ENCODE results near the gene PDCD6IP. TPM values are rescaled to one million over a fixed set of nuclear protein-coding genes. Genes with fewer than 3 reads are reported as not detected.

PDCD6IP gene
- total RNA-seq, 3 donors from 2014 or later, result 152 to 242 (median 204) TPM

- no peaks in the 10 kb centered on the region for H3K9me3 ChIP-seq
- no peak for DNase-seq (ENCODE audit: low spot score in 2 of 2)
- no peaks in the 10 kb centered on the region for H3K27me3 ChIP-seq
- no peaks in the 10 kb centered on the region for H3K36me3 ChIP-seq
- no peaks in the 10 kb centered on the region for H3K4me1 ChIP-seq
- TF ChIP-seq POLR2AphosphoS5 (IDR thresholded peaks at IDR 0.05) (no peak), CTCF (IDR thresholded peaks at IDR 0.05) (no peak), POLR2A (IDR thresholded peaks at IDR 0.05) (no peak)
- no peak overlapping the region for H3K27ac ChIP-seq
- intact Hi-C loops (cut with DNase I; ENCODE audit: low total_unique reads), result no loop called here
- no peak overlapping the region for H3K4me3 ChIP-seq
Measured at GRCh38 chr3:33887478-33887877, 89.0 kb downstream of the PDCD6IP start.

DNA sequence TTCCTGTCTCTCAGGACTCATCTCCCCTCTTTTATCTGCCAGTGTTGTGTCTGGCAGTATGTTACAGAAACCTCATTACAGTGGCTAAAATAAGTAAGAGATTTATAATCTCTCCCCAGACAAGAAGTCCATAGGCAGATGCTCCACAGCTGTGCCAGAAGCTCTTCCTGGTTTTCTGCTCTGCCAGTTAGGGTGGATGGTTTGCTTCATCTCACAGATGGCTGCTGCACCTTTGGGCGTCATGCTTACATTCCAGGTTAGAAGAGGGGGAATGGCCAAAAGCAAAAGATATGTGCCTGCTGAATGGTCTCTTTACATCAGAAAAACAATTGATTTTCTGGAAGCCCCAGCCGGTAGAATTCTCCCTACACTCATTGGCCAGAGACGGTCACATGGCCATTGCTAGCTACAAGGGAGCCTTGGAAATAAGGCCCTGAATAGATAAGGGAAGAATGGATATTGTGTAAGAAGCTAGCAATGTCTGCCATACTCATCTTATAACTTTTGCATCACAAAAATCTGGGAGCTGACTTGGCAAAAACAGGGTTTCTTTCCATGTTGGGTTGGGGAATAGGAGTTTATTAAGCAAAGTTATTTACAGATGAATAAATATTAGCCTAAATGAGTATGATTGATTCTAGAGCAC is 91.1 kb downstream of the PDCD6IP start:
- TF ChIP-seq POLR2AphosphoS5 (IDR thresholded peaks at IDR 0.05) (no peak), CTCF (IDR thresholded peaks at IDR 0.05) (no peak)
- Histone ChIP-seq H3K4me3 (no peak overlapping the region), H3K9me3 (no peaks in the 10 kb centered on the region), H3K36me3 (no peaks in the 10 kb centered on the region), H3K27me3 (no peaks in the 10 kb centered on the region), H3K27ac (no peak overlapping the region), H3K4me1 (no peaks in the 10 kb centered on the region)
- intact Hi-C loops (cut with DNase I; ENCODE audit: low total_unique reads), result no loop called here
- DNase-seq (ENCODE audit: low spot score in 2 of 2), result no peak

DNA sequence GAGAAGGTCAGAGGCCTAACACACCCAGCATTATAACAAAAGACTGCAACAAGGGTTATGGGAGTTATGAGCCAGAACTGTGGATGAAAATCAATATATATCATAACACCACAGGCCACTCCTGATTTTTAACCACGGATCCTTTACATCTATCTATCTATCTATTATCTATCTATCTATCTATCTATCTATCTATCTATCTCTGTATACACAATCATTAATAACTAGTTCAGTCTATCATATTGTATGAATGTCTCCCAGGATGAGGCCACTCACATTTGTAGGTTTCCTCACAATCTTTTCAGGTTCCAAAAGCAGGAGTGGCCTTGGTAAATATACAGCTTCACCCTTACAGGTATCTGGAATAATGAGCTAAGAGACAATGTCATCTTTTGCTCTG is 94.2 kb downstream of the PDCD6IP start:
- H3K4me1 ChIP-seq, result no peaks in the 10 kb centered on the region
- H3K27ac ChIP-seq, result no peak overlapping the region
- intact Hi-C loops (cut with DNase I; ENCODE audit: low total_unique reads), result no loop called here
- H3K36me3 ChIP-seq, result no peaks in the 10 kb centered on the region
- no peaks in the 10 kb centered on the region for H3K9me3 ChIP-seq
- DNase-seq (ENCODE audit: low spot score in 2 of 2), result no peak
- no peak for TF ChIP-seq CTCF (IDR thresholded peaks at IDR 0.05)
- TF ChIP-seq POLR2A (IDR thresholded peaks at IDR 0.05), result no peak
- TF ChIP-seq POLR2AphosphoS5 (IDR thresholded peaks at IDR 0.05), result no peak
- no peak overlapping the region for H3K4me3 ChIP-seq
- no peaks in the 10 kb centered on the region for H3K27me3 ChIP-seq

- H3K27me3 ChIP-seq, result no peaks in the 10 kb centered on the region
- H3K4me1 ChIP-seq, result no peaks in the 10 kb centered on the region
- DNase-seq (ENCODE audit: low spot score in 2 of 2), result no peak
- no peak overlapping the region for H3K4me3 ChIP-seq
- H3K36me3 ChIP-seq, result no peaks in the 10 kb centered on the region
- intact Hi-C loops (cut with DNase I; ENCODE audit: low total_unique reads), result no loop called here
- no peak overlapping the region for H3K27ac ChIP-seq
- H3K9me3 ChIP-seq, result no peaks in the 10 kb centered on the region
- no peak for TF ChIP-seq POLR2AphosphoS5 (IDR thresholded peaks at IDR 0.05)
- no peak for TF ChIP-seq POLR2A (IDR thresholded peaks at IDR 0.05)
- TF ChIP-seq CTCF (IDR thresholded peaks at IDR 0.05), result no peak
Measured at GRCh38 chr3:33895658-33896057, 97.2 kb downstream of the PDCD6IP start.

- Histone ChIP-seq H3K27me3 (no peaks in the 10 kb centered on the region), H3K4me1 (no peaks in the 10 kb centered on the region), H3K9me3 (no peaks in the 10 kb centered on the region), H3K27ac (no peak overlapping the region), H3K36me3 (no peaks in the 10 kb centered on the region), H3K4me3 (no peak overlapping the region)
- TF ChIP-seq POLR2A (IDR thresholded peaks at IDR 0.05), result no peak
- no peak for TF ChIP-seq POLR2AphosphoS5 (IDR thresholded peaks at IDR 0.05)
- no peak for TF ChIP-seq CTCF (IDR thresholded peaks at IDR 0.05)
- no peak for DNase-seq (ENCODE audit: low spot score in 2 of 2)
- intact Hi-C loops (cut with DNase I; ENCODE audit: low total_unique reads), result no loop called here
Measured at GRCh38 chr3:33897306-33897705, 98.9 kb downstream of the PDCD6IP start.

Measured in breast epithelium (tissue), 4 donors.